Measurements from ENCODE around the gene PCCA.

- no peak for TF ChIP-seq POLR2A (IDR thresholded peaks at IDR 0.05)
- TF ChIP-seq CTCF (IDR thresholded peaks at IDR 0.05): no peak
- no peak for TF ChIP-seq POLR2AphosphoS5 (IDR thresholded peaks at IDR 0.05)
Observed at GRCh38 chr13:100523411-100523810, 434.5 kb downstream of the PCCA start.

Measured in breast epithelium (tissue), 3 donors.